NB4 (cell line): ENCODE results near the gene CAMKMT.
A peak's percentile ranks its signal among the peaks of the same experiment; 100 is the strongest.

Source experiments
- DNase-seq: peaks from one replicate; pipeline ENCODE4 v3.0.0; 2010; ENCODE audit warnings: low read depth
- H3K4me3 ChIP-seq: one replicate; pipeline ENCODE4 v1.5.1; 2011; ENCODE audit warnings: mild to moderate bottlenecking, low read depth, low read length, moderate library complexity
- MAX ChIP-seq: IDR thresholded peaks from 2 replicates; pipeline ENCODE4 v1.6.1; 2011; ENCODE audit warnings: low read depth, low read length
- MYC ChIP-seq: IDR thresholded peaks from 2 replicates; pipeline ENCODE4 v1.6.1; 2011; ENCODE audit warnings: low read depth, low read length
- POLR2A ChIP-seq: IDR thresholded peaks from 2 replicates; pipeline ENCODE4 v1.6.1; 2011; ENCODE audit warnings: mild to moderate bottlenecking; ENCODE audit not compliant: insufficient read length; ENCODE audit errors: extremely low read depth
- TF ChIP-seq, protein P1 (sequence below): IDR thresholded peaks from one replicate; pipeline ENCODE4 v1.5.1; 2012; ENCODE audit warnings: low read depth, low read length

The CAMKMT gene

DNA sequence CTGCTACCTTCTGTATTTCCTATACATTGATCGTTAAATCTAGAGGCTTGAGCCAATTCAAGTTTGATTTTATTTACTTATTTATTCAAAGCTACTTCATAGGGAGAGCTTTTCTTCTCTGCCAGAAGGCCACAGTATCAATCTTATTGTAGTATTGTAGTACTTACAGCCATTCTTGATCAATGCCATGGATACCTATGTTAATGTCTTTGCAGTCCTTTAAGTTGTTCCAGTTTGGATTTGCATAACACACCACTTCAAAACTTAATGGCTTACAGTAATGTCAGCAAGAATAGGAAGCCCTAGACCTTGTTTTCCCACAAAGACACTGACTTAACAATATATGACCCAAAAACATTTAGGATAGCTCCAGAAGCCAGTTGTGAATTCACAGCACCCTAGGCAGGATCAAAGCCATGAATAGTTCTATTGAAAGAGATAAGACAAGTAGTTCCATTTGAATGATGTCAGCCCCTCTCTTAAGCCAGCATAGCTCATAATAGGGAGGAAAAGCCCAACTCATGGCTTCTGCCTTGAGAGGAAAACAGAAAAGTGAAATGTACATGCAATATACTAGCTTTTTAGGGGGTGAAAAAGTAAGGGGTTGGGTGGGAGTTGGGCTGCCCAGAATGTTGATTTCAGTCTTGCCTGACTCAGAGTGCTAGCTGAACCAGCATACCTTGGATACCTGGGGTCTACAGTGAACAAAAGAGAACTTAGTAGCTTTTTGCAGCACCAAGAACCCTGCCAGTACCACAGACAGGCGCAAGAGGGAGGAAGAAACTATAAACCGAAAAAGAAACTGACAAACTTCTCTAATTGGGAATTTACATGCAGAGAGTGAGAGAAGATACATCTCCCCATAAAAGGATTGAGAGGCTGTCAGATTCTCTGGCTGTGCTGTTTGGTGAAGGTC lies 101.4 kb downstream of the CAMKMT start:
- no peak for DNase-seq
- no peak for TF ChIP-seq MYC
- TF ChIP-seq, protein P1, sequence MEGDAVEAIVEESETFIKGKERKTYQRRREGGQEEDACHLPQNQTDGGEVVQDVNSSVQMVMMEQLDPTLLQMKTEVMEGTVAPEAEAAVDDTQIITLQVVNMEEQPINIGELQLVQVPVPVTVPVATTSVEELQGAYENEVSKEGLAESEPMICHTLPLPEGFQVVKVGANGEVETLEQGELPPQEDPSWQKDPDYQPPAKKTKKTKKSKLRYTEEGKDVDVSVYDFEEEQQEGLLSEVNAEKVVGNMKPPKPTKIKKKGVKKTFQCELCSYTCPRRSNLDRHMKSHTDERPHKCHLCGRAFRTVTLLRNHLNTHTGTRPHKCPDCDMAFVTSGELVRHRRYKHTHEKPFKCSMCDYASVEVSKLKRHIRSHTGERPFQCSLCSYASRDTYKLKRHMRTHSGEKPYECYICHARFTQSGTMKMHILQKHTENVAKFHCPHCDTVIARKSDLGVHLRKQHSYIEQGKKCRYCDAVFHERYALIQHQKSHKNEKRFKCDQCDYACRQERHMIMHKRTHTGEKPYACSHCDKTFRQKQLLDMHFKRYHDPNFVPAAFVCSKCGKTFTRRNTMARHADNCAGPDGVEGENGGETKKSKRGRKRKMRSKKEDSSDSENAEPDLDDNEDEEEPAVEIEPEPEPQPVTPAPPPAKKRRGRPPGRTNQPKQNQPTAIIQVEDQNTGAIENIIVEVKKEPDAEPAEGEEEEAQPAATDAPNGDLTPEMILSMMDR = no peak
- no peak for TF ChIP-seq POLR2A
- TF ChIP-seq MAX = no peak
- no peak overlapping the region for H3K4me3 ChIP-seq

DNA sequence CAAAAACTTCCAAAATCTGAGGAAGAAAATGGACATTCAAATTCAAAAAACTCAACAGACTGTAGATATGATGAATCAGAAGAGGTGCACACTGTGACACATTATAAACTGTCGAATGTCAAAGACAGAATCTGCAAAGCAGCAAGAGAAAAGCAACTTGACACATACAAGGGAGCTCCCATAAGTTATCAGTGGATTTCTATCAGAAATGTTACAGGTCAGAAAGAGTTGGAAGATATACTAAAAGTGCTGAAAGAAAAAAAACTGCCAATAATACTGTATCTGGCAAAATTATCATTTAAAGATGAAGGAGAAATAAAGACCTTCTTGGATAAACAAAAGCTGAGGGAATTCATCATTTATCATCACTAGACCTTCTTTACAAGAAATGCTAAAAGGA lies 102.7 kb downstream of the CAMKMT start:
- DNase-seq = no peak
- TF ChIP-seq MYC (no peak), MAX (no peak), POLR2A (no peak)
- TF ChIP-seq, protein P1 = no peak
- H3K4me3 ChIP-seq = no peak overlapping the region

GRCh38 chr2:44470151-44470550 lies 108.4 kb downstream of the CAMKMT start:
- DNase-seq = no peak
- no peak for TF ChIP-seq POLR2A
- no peak for TF ChIP-seq MYC
- TF ChIP-seq, protein P1 = no peak
- no peak for TF ChIP-seq MAX
- H3K4me3 ChIP-seq = no peak overlapping the region

GRCh38 chr2:44477657-44478414 lies 116.1 kb downstream of the CAMKMT start:
- H3K4me3 ChIP-seq = no peak overlapping the region
- no peak for DNase-seq
- no peak for TF ChIP-seq POLR2A
- TF ChIP-seq, protein P1 = no peak
- TF ChIP-seq MYC = no peak
- TF ChIP-seq MAX = no peak

DNA sequence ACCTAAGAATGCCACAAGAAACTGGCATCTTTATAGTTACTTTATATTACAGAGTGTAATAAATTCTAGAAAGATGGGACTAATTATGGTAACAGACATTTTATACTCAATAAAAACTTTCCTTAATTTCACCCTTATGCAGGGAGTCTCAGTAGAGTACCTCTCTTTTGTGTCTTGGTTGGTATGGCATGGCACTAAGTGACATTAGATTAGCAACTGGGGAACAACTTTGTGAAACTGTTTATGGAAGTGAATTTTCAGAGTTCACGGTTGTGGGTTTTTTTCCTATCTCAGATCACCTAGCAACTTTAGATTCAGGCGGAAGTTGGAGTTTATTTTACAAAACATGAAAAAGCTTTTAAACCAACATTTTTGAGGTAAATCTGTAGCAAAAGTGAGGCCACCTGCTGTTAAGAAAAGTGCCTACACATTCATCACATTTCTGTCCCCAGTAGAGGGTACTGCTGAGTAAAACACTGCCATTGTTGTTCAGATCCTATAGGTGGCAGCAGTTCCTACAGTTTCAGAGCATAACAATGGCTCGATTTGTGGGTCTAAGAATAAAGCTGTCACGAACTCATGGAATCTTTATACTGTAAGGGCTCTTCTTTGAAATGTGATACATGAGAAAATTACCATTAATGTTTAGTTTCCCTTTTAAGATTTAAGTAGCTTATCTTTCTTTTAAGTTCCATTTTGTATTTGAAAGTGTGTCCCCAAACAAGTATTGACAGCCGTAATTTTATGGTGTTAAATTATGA lies 117.6 kb downstream of the CAMKMT start:
- TF ChIP-seq MYC = no peak; the same call in 1 of the 2 replicates
- TF ChIP-seq, protein P1 = peak; percentile 100
- TF ChIP-seq MAX = peak; percentile 43
- DNase-seq = peak; percentile 89
- H3K4me3 ChIP-seq = no peak overlapping the region
